ENCODE results near the gene FLOT1.

Gene FLOT1

DNA sequence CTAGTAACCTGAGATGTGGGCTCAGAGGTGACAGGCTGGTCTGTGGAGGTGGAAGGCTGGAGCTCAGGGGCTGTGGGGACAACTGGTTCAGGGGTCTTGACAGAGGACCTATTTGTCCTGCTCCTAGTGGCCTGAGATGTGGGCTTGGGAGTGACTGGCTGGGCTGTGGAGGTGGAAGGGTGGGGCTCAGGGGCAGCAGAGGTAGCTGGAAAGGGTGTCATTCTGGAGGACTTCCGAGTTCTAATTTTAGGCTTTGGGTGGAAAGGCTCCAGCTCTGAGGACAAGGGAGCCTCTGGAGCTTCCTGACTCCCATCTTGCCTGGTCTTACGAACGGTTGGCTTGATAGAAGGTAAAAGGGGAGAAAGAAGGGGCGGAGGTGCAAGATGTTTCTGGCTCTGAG, 36.9 kb downstream of the FLOT1 start:
- no peak for DNase-seq (ENCODE audit: insufficient read length, low spot score)
- no peak for FAIRE-seq

DNA sequence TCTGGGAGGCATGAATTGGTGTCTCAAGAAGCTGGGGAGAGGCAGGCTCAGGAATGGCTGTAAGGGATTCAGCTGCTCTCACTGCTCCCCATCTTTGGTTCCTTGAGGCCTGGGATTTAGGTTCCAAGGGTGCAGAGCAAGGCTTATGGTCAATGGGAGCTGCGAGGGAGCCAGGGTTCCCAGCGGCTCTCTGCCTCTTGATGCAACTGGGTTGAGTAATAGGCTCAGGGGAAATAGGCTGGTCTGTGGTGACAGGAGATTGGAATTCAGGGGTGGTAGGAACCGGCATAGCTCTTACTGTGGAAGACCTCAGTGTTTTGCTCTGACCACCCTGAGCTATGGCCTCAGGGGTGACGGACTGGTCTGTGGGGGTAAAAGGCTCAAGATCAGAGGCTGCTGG, 38.7 kb downstream of the FLOT1 start:
- DNase-seq (ENCODE audit: insufficient read length, low spot score), result no peak
- no peak for FAIRE-seq

DNA sequence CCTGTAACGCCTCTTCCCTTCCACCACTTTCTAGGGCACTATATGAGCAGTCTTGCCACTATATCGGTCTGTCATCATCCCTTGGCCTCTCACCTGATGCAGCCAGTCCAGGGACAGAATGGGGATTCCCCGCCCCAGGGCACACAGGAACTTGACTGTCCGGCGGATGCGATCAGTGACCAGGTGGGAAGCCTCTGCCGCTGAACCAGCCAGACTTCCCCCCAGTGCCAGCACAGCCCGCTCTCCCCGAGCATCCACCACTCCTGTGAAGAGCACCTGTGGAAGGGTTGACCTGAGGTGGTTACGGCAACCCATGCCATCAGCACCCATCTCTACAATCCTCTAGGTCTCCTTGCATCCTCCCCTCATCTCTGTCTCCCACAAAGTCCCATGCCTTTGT, 39.5 kb downstream of the FLOT1 start:
- FAIRE-seq, result no peak

DNA sequence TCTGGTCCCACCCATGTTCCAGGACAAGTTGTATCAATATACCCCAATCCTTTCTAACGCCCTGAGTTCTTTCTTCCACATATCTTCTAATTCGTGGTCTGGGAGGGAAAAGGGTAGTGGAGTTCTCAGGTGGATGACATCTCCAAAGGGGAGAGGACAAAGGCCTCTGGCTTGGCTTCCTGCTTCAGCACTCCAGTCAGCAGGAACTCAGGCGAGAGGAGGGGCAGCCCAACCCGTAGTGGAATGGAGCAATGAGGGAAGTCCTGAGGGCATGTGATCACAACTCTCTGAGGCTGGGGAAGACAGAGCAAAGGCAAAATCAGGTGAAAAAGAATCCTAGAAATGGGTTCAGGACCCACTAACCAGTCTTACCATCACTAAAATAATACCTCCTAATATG, 42.1 kb downstream of the FLOT1 start:
- DNase-seq (ENCODE audit: insufficient read length, low spot score), result no peak

More for the DNA sequence above, 39.5 kb downstream of the FLOT1 start:
- no peak for DNase-seq (ENCODE audit: insufficient read length, low spot score)

DNA sequence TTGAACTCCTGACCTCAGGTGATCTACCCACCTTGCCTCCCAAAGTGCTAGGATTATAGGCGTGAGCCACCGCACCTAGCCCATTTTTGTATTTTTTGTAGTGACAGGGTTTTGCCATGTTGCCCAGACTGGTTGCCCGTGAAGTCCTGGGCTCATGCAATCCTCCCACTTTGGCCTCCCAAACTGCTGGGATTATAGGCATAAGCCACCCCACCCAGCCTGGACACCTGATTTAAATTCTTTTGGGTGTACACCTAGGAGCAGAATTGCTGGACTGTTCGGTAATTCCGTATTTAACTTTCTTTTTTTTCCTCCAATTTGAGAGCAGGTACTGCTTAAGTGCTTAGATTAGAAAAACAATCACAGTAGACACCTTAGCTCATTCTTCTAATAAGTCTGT, 46.1 kb downstream of the FLOT1 start:
- FAIRE-seq (no peak), DNase-seq (ENCODE audit: insufficient read length, low spot score) (no peak)

More for the DNA sequence above, 42.1 kb downstream of the FLOT1 start:
- FAIRE-seq, result no peak

DNA sequence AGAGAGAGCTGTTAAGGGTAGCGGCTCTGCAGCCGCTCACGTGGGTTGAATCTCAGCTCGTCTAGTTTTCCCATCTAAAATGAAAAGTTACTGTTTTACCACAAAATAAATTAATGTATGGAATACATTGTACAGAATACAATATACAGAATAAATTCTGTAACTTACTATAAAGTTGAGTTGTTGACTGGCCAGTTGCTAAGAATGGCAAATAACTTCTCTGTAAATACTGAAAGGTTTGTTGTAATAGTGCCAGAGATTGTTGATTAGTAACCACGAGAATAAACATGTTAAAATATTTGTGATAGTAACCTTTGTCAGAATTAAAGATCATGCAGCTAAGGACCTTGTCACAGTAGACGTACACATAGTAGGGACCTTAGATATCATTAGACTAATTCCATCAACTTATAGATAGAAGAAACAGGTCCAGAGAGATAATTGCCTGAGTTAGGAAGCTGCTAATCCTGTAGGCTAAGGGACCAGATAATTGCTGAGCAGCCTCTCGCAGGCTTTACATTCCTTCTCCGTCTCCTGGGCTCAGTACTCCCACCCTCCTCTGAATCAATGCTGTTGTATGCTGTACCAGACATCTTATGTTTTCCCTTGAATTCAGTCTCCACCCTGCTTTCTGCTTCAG, 51.2 kb downstream of the FLOT1 start:
- FAIRE-seq (no peak), DNase-seq (ENCODE audit: insufficient read length, low spot score) (no peak)

DNA sequence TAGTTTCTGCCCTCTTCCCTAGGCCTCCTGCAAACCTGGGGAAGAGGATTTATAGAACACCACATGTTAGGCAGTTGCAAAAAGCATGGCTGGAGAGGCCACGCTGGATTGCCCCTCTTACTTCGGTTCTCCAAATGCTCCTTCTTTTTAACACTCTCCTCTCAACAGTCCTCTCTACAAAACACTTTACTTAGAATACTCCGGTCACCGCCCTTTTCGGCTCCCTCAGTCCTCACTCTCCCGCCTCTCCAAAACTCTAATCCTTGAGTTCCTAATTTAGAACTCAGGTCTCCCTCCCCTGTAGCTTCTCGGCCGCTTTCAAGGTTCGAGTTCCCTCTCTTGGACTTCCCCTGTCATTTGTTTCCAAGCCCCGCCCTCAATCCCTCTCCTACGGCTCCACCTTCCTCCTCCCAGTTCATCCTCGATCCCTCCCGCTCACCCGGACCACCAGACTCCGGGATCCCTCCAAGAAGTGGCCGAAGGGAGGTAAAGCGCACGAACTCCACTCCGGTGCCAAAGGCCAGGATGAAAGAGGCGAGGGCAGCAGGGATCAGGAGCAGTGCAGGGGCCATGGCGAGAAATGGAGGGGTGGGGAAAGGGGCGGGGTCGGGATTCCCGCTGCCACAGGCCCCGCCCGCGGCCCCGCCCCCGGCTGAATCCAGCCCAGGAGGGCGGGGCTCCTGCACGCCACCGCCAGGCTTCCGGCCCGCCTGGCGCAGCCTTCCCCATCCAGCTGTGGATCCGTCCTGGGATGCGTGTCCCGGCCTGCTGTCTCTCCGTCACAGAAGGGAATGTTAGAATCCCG, 51.9 kb downstream of the FLOT1 start, which contains the start of gene NRM:
Gene NRM, minus strand, starts transcription at position 582 of the 805 bp plus-strand sequence. Its CDS starts 10 bp downstream, at position 572.
- FAIRE-seq (peak; percentile 54), DNase-seq (ENCODE audit: insufficient read length, low spot score) (peak; percentile 87)

DNA sequence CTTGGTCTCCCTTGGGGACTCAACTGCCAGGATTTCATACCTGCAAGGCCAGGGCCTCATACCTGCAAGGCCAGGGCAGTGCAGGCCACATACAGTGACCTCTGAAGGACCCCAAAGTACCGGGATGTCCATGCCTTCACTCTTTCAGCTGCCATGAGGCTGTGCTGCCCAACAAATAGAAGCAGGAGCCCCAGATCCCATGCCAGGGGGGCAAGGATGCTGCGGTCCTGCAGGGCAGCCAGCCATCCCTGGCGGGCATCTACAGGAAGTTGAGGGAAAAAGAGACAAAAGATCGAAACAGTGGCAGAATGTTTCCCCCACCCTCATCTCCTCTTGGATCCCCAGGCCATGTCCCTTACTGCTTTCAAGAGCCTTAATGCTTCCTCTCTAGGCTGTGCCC, 52.5 kb downstream of the FLOT1 start:
- FAIRE-seq (no peak), DNase-seq (ENCODE audit: insufficient read length, low spot score) (no peak)

DNA sequence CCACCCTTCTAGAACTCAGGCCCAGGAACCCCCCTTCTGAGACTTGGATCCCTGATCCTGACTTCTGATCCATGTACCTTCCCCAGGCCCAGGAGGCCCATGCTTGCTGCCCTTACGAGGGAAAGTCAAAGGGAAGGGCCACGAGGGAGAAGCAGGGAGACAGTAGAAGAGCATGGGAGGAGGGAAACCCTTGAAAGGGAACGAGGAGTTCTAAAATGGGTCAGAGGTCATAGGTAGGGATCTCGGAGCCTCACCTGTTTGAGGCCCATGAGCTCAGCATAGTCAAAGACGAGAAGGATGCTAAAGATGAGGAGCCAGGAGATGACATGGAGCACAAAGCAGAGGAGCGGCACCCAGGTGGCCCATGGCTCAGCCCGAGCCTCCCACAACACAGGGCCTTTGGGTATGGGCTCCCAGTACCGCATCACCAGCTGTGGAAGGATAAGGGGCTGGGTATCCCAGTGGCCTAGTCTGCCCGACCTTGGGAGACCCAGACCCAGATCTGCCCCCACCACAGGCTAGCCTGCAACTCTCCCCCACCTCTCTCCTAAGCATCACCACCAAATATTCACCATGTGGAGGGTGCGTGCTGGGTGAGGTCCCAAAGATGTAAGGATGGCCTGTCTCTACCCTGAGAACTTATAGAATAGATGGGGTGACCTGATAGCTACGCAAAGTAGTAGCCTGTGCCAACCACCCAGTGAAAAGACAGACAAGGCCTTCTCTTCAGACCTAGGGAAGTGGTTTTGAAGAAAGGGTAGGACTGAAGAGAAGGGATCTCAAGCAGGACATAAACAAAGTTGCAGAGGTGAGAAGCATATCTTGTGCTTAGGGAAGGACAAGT, 53.2 kb downstream of the FLOT1 start:
- DNase-seq (ENCODE audit: insufficient read length, low spot score) (no peak), FAIRE-seq (no peak)

DNA sequence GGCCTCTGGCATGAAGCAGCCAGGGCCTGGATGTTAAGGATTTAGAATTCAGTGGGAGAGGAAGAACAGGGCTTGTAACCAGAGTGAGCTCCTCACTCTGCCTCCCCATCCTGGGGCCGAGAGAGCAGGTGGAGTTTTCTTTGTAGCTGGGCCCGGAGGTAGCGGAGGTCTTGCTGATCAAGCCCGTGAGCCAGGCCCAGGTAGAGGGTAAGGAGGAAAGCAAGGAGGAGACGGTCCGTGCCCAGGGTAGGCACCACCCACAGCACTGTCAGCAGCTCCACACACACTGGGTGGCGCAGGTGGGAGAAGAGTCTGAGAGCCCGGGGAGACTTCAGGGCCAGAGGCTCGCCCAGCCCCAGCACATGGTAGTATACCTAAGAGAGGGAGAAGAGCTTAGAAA, 53.9 kb downstream of the FLOT1 start:
- FAIRE-seq, result no peak
- no peak for DNase-seq (ENCODE audit: insufficient read length, low spot score)

DNA sequence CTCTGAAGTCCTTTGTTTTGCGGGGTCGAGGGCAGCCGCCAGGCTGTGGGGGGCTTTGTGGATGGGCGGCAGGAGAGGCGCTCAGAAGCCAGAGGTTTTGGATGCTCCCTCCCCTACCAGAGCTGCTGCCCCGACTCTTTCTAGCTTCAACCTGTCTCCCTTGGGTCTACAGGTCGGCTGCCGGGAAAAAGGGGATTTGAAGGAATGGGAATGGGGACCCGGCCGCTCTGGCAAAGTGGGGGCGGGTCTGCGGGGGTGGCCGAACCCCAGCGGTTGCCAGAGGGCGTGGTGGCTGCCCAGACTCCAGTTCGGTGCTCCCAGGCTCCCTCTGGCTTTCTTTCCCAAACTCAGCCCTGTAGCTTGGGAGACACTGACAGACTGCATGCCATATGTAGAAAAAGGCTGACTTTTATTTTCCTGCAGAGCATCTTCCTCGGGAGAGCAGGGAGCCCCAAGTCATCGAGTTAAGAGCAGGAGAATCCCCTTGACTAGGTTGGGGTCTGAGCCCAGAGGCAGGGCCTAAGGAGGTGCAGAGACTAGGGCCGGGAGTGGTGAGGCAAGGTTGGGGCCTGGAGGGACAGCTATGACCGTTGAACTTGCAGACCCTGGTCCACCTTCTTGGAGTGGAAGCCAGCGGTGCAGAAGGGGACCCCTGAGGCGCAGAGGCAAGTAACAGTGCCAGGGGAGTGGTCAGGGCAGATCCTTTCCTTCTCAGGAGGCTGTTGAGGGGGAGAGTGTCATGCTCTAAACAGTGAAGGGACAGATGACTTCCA, 54.6 kb downstream of the FLOT1 start:
- DNase-seq (ENCODE audit: insufficient read length, low spot score) (no peak), FAIRE-seq (no peak)

DNA sequence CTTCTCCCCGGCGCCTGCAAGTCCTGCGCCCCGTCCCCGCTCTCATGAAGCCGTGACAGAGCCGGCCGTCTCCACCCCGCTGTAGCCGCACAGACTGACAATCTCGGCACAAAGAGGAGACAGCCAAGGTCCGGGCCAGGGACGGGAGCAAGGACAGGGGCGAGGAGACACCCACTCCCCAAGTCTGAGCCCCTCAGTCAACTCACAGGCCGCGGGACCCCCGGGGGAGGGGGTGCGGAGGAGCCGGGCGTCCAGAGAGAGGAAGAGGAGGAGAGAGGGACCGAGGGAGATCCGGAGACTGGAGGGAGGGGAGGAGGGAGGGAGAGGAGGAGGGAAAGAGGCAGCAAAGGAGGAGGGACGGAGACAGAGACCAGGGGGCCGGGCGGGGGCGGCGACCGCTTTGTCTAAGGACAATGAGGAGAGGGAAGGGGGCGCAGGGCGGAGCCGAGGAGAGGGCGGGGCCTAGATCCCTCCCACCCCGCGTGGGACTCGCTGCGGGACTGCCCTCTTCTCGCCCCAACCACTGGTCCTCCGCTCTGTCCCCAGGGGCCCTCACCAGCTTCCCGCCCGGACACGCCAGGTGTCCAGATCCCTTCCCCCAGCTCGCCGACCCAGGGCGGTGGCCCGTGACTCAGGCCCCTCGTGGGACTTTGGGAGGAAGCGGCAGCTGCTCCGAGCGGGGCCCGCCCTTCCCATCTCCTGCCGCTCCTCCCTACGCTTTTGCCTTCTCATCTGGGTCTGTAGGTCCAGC, 55.4 kb downstream of the FLOT1 start:
- DNase-seq (ENCODE audit: insufficient read length, low spot score), result peak; percentile 84
- FAIRE-seq, result peak; percentile 83

DNA sequence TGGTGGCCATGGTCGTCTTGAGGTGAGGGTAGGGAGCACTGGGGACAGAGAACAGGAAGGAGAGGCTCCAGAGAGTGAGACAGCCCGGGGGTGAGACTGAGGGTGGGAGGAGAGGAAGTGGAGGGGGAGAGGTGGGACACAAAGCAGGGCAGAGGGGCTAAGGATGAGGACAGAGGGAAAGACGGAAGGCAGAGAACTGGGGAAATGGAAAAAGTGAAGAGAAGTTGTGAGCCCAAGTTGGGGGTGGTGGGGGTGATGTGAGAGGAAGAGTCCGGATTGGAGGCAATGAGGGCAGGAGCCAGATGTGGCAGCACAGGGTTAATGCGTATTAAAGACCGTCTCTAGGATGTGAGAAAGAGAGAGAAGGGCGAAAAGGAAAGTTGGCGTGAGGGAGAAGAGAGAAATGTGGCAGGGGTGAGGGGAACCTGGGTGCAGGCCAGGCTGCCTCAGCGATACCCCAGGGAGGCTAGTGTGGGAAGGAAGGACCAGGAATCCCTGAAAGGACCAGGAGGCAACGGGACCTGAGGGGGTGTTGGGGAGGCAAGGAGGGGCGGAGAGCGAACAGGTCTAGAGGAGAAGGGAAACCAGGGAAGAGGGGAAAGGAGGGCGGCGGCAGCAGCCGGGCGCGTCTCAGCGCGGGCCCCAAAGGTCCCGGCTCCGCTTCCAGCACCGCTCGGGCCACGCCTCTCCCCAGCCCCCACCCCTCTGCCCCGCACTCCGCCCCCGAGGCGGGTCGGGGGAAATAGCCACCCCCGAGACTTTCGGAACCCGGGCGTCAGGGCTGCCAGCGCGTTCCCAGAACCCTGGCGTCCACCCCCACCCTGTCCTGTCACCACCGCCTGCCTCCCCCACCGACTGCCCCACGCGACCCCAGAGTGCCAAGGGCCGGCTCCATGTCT, 56.2 kb downstream of the FLOT1 start, which contains the start of gene PPP1R18:
Gene PPP1R18, minus strand, starts transcription at position 637 of the 899 bp plus-strand sequence. Its CDS starts 627 bp downstream, at position 10.
- no peak for FAIRE-seq
- no peak for DNase-seq (ENCODE audit: insufficient read length, low spot score)

DNA sequence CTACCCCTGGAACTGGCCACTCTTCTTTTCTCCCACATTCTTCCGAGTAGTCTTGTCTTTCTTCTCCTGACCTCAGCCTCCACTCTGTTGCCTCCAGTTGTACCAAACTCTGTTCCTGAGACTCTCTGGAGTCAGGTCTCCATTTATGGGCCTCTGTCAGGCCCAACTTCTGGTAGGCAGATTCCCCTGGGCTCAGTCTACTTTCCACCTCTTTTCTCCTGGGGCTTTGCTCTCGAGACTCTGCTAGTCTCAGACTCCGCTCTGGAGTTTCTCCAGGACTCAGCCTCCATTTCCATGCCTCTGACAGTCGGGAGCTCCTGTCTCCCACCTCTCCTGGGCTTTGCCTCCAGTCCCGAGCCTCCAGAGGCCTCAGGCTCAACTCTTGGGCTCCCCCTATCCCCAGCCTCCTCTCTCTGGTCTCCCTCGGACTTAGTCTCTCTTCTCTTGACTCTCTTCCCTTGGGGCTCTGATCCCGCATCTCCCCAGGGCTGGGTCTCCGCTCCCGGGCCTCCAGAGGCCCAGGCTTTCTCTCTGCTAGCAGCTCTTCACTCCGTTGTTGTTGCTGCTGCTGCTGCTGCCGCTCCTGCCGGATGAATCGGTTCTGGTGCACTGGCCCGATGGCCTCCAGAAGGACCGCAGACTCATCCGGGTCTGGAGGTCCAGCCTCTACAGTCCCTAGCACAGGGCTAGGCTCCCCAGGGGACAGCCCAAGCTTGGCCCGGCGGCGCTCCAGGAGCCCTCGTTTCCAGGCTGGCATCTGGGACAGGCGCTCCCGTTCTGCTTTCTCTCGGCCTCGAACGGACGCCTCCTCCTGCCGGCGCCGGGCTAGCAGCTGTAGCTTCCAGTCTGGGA, 57.1 kb downstream of the FLOT1 start:
- no peak for DNase-seq (ENCODE audit: insufficient read length, low spot score)
- FAIRE-seq, result no peak

DNA sequence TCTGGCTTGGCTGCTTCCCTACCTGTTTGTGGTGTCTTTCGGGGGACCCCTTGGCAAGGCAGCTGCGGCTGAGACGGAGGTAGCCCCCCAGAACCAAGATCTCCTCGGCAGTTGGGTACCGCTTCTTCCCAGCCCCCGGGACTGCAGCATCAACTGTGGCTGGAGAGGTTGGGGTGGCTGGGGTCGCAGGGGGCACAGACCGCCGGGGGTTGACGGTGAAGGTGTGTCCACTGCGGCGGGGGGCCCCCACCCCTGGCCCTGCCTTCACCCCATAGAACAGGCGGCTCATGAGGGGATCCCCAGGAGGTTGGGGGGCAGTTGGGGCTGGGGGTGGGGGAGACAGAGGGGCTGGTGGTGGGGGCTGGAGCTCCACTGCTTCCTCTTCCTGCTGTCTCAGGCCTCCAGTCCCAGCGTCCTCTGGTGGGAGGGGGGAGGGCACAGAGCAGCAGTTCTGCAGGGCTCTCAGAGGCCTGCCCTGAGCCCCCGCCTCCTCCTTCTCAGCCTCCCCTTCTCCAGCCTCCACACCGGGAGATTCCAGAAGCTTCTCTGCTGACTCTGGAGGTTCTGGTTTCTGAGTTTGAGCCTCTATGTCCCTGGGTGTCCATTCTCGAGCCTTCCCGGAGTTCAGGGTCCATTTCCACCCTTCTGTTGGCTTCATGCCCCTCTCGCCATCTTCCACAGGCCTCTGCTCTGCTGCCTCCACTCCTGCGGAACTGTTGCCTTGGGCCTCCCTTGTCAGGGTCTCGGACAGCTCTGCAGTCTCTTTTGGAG, 57.9 kb downstream of the FLOT1 start:
- FAIRE-seq (no peak), DNase-seq (ENCODE audit: insufficient read length, low spot score) (no peak)

DNA sequence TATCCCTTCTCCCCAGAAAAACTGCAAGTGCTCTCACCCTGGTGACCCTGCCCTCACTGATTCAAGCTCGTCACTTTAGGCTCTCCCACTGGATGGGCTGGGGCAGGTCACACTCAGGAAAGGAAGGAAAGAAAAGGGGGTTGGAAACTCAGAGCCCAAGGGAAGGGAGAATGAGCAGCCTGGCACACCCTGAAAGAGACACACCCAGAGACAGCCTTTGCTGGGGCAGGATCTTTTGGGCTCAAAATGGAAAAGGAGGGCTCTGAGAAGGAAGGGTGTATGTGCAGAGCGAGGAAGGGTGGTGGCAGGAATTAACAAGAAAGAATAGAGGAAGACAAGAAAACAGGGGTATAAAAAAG, 58.5 kb downstream of the FLOT1 start:
- FAIRE-seq (no peak), DNase-seq (ENCODE audit: insufficient read length, low spot score) (no peak)

Measured in HTR-8/SVneo (cell line).